GM10266 (cell line): ENCODE results near the gene NR6A1.

ENCODE experiments used
- DNase-seq: peaks from one replicate; pipeline ENCODE4 v3.0.0; 2012; ENCODE audit errors: extremely low spot score
- TF ChIP-seq, protein P1 (sequence below): IDR thresholded peaks from 2 replicates; pipeline ENCODE4 v1.5.1; 2012; ENCODE audit warnings: mild to moderate bottlenecking, low read depth; ENCODE audit not compliant: control insufficient read depth, insufficient read depth; ENCODE audit errors: missing control alignments

The NR6A1 gene

DNA sequence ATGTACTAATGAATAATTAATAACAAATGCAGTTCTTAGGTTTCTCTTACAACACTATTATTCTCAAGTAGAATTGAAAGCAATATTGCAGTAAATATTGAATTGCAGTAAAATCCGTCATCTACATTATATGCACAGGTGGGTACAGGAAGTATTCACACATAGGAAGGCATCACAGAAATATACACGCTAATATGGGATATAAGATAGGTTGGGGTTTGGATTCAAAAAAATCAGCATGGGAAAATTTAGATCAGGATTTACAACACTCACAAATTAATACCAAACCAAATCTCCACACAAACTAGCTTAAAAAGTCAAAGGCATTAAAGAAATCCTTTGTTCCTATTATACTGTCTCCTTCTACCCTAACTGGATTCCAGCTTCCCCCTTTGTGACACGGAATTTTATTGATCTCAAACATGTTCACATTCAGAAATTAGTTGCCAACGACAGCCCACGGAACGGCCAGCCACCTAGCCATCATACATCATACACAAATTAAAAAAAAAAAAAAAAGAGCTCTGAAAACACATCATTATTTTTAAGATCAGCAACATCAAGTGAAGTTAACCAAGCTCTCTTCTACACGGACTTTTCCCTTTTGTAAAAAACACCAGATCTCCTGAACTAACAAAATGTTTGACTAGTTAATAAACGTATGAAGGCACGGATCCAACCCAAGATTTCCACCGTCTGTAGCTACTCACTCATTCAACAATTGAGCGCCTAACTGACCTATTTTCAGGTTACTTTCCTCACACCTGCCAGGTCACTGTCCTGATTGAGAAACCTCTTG is 2.2 kb downstream of the NR6A1 start:
- TF ChIP-seq, protein P1, sequence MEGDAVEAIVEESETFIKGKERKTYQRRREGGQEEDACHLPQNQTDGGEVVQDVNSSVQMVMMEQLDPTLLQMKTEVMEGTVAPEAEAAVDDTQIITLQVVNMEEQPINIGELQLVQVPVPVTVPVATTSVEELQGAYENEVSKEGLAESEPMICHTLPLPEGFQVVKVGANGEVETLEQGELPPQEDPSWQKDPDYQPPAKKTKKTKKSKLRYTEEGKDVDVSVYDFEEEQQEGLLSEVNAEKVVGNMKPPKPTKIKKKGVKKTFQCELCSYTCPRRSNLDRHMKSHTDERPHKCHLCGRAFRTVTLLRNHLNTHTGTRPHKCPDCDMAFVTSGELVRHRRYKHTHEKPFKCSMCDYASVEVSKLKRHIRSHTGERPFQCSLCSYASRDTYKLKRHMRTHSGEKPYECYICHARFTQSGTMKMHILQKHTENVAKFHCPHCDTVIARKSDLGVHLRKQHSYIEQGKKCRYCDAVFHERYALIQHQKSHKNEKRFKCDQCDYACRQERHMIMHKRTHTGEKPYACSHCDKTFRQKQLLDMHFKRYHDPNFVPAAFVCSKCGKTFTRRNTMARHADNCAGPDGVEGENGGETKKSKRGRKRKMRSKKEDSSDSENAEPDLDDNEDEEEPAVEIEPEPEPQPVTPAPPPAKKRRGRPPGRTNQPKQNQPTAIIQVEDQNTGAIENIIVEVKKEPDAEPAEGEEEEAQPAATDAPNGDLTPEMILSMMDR: no peak
- no peak for DNase-seq

DNA sequence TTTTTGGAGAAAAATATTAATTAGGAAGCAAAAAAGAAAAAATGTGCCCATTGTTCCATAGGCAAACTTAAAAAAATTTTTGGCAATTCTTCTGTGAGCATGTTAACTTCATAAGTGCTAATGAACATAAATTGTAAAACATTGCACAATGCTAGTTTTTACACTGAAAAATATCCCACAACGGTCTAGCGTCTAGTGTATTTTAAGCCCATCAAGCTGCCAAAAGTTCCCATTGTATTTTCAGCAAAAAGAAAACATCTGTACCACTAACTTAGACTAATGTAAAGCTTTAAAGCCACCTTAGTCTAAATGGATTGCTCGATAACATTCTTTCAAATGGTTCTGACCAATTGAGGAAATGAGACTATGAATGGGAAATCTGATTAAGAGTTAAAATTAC is 2.8 kb downstream of the NR6A1 start:
- DNase-seq: no peak
- TF ChIP-seq, protein P1: no peak

DNA sequence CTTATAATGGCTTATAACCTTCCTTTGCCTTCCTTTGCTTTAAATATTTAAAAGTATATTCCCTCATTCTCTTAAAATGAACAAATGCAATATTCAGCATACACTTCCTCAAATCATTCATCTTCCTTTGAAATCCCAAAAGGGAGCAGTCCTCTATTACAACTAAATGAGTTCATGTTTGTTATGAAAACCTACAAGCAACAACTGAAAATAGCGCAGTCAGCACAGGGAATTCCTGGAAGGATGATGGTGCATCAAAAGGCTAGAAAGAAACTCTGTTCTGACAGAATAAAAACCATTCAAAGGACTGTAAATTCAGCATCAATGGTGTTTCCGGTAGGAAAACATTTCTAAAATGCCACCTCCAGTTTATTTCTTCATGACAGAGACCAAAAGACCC is 3.3 kb downstream of the NR6A1 start:
- no peak for DNase-seq
- TF ChIP-seq, protein P1: no peak

DNA sequence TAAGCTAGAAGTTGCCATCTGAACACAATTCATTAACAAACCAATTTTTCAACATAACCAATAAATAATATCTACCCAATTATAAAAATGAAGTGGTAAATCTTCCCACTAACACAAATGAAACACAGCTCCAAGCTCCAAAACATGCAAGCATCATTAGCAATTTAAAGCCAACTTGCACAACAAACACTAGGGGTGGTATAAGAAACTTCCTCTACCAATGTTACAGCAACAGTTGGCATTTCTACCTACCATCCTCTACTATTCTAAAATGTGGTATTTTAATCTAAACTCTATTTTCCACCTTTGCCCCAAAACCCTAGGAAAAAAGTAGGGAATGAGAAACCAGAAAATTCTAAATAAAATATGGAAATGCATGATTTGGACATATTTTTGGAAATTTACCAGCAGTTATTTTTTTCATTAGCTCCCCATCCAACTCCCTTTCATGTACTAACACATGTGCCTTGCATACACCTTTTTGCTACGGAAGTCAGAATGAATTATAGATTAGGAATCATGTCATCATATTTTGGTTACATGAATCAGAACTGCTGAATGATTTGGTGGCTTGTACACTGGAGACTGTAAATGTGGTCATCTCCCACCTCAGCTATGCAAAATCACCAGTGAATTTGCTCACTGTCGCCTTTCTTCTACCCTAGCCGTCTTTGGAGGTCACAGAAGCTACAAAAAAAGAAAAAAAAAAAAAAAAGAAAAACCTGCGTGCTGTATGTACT is 4.1 kb downstream of the NR6A1 start:
- DNase-seq: no peak
- TF ChIP-seq, protein P1: no peak

DNA sequence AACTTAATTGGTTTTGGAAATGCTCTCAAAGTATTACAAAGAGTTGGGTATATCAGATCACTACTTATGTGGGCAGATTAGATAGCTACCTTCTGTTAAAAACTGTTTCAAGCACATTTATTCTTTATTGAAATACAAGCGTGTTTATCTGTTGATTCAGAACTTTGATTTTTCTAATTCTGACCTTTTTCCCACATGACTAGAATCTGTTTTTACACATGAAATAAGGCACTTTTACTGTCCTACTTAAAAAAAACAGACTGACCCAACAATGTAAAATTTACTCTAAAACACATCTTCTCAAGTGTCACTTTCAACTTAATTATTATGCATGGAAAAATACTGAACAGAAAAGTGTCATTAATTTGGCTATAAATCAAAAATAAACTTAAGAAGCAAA is 4.8 kb downstream of the NR6A1 start:
- TF ChIP-seq, protein P1: no peak

DNA sequence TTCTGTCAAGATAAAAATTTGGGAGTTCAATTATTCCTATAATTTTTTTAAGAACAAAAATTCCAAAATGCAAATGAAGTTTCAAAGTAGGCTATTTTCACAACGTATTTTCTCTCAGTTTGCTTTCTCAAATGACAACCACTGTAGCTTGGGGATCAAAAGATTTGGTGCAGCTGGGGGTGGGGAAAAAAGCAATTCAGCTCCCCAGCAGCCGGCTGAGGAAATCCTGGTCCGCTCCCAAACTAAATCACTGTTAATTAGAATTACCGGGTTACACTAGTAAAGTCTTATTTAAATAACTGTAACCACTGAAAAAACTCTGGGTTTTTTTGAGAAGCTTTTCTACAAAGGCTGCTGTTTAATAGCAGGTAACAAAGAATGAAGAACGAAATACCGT is 5.7 kb downstream of the NR6A1 start:
- TF ChIP-seq, protein P1: no peak
- no peak for DNase-seq

More for the DNA sequence above, 4.8 kb downstream of the NR6A1 start:
- DNase-seq: no peak
